Loucy (cell line): ENCODE data around the gene USP22.

Source experiments
- CTCF ChIP-seq: fragments of 200-600 bp; sonication (generic); conservative IDR thresholded peaks from 2 replicates; pipeline ENCODE4 v1.5.1; 2014; ENCODE audit warnings: mild to moderate bottlenecking, antibody characterized with exemption, low read length
- EZH2phosphoT487 ChIP-seq: fragments of 200-600 bp; IDR thresholded peaks from 2 replicates; pipeline ENCODE4 v1.6.1; 2018; ENCODE audit warnings: antibody characterized with exemption, mild to moderate bottlenecking, moderate library complexity, borderline replicate concordance

DNA sequence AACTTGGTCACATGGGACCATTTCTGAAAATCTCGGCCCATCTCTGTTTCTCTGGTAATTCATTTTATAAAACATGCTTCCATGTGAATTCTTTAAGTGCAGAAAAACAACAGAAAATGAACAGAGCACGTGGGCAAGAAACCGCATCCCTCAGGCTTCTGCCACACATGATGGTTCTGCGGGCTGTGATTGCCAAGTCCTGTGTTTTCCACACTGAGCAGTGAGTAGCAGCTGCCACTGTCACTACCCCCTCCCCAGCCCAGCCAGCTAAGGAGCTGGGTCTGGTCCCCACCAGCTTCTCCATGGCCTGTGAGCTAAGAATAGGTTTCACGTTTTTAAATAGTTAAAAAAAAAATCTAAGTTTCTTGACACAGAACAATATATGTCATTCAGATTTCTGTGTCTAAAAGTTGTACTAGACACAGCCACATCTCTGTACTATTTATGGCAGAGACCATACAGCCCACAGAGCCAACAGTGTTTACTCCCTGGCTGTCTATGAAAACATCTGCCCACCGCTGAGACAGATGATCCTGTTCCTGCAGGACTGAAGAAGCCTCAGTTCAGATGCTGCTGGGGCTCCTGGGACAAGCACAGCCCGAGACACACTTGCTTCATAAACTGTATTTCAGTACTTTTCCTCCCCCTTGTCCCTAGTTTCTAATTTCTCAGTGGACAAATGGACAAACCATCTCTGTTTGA is 41.5 kb downstream of the USP22 start:
- TF ChIP-seq CTCF = no peak
- TF ChIP-seq EZH2phosphoT487 = no peak
